SU-DHL-6 (cell line): ENCODE results near the gene SENP7.

ENCODE experiments used
- H2AFZ ChIP-seq: fragments of 200-600 bp; sonication (generic); 2 replicates; pipeline ENCODE4 v1.6.1; 2014; ENCODE audit warnings: low read depth, mild to moderate bottlenecking, moderate library complexity, mixed read lengths, antibody characterized with exemption, low read length; ENCODE audit not compliant: severe bottlenecking
- H3F3A ChIP-seq: fragments of 200-600 bp; shearing (Covaris generic); 2 replicates; pipeline ENCODE4 v1.6.0; 2016; ENCODE audit warnings: antibody characterized with exemption, mild to moderate bottlenecking; ENCODE audit not compliant: insufficient read depth
- H3K27ac ChIP-seq: fragments of 200-600 bp; sonication (generic); 2 replicates; pipeline ENCODE4 v1.5.1; 2016; ENCODE audit warnings: low read depth, mild to moderate bottlenecking, low read length, moderate library complexity, mixed read lengths
- H3K27me3 ChIP-seq: fragments of 200-600 bp; sonication (generic), shearing (Covaris generic); 2 replicates; pipeline ENCODE4 v1.6.0; 2014; ENCODE audit warnings: mild to moderate bottlenecking, low read length
- H3K36me3 ChIP-seq: fragments of 200-600 bp; sonication (generic); 2 replicates; pipeline ENCODE4 v1.6.1; 2014; ENCODE audit warnings: mild to moderate bottlenecking, low read length, mixed read lengths
- H3K4me2 ChIP-seq: fragments of 300-600, 200-600 bp; shearing (Covaris generic), sonication (generic); 2 replicates; pipeline ENCODE4 v1.6.0; 2014; ENCODE audit warnings: low read length, low read depth, mild to moderate bottlenecking; ENCODE audit not compliant: poor library complexity, severe bottlenecking
- H3K4me3 ChIP-seq: fragments of 200-600 bp; sonication (generic); 2 replicates; pipeline ENCODE4 v1.5.1; 2014; ENCODE audit warnings: antibody characterized with exemption, low read length, mild to moderate bottlenecking, mixed read lengths; ENCODE audit not compliant: insufficient read depth, poor library complexity, severe bottlenecking
- H3K79me2 ChIP-seq: fragments of 200-600 bp; sonication (generic); 2 replicates; pipeline ENCODE4 v1.6.1; 2014; ENCODE audit warnings: mild to moderate bottlenecking, low read length, moderate library complexity; ENCODE audit not compliant: insufficient read depth
- H3K9ac ChIP-seq: fragments of 200-600 bp; sonication (generic); 2 replicates; pipeline ENCODE4 v1.7.0; 2014; ENCODE audit warnings: mild to moderate bottlenecking, low read length
- H3K9me2 ChIP-seq: fragments of 200-600 bp; sonication (generic); replicated peaks from 2 replicates; pipeline ENCODE4 v1.6.1; 2014; ENCODE audit warnings: low read length; ENCODE audit not compliant: insufficient read depth
- H3K9me3 ChIP-seq: fragments of 200-600 bp; sonication (generic); 2 replicates; pipeline ENCODE4 v1.6.1; 2014; ENCODE audit warnings: low read length, mixed read lengths; ENCODE audit not compliant: insufficient read depth
- H4K20me1 ChIP-seq: fragments of 200-600 bp; sonication (generic); 2 replicates; pipeline ENCODE4 v1.6.1; 2014; ENCODE audit warnings: low read depth, mild to moderate bottlenecking, antibody characterized with exemption, low read length, moderate library complexity, mixed read lengths
- CTCF ChIP-seq: fragments of 200-600 bp; sonication (generic); IDR thresholded peaks from one replicate; pipeline ENCODE4 v1.5.1; 2017; ENCODE audit warnings: antibody characterized with exemption, mild to moderate bottlenecking, low read length, moderate library complexity; ENCODE audit not compliant: insufficient read depth, poor library complexity, severe bottlenecking
- EZH2phosphoT487 ChIP-seq: fragments of 200-600 bp; sonication (generic), shearing (Covaris generic); conservative IDR thresholded peaks from 2 replicates; pipeline ENCODE4 v1.6.1; 2018; ENCODE audit warnings: mild to moderate bottlenecking, antibody characterized with exemption, low read length, moderate library complexity, mixed read lengths

SENP7 gene

GRCh38 chr3:101433652-101434051 lies 79.4 kb downstream of the SENP7 start:
- H2AFZ ChIP-seq = no peak overlapping the region
- H3K27ac ChIP-seq = no peak overlapping the region
- H3K9me3 ChIP-seq = peaks cover 5% of the 10 kb centered on the region; the same call in 1 of the 2 replicates
- H3K27me3 ChIP-seq = no peaks in the 10 kb centered on the region
- no peak overlapping the region for H3K4me2 ChIP-seq
- H4K20me1 ChIP-seq = no peaks in the 10 kb centered on the region
- H3F3A ChIP-seq = no peaks in the 10 kb centered on the region; the same call in 1 of the 2 replicates
- TF ChIP-seq CTCF (no peak), EZH2phosphoT487 (no peak)
- no peaks in the 10 kb centered on the region for H3K9me2 ChIP-seq
- no peak overlapping the region for H3K9ac ChIP-seq
- no peak overlapping the region for H3K4me3 ChIP-seq
- H3K36me3 ChIP-seq = no peaks in the 10 kb centered on the region
- H3K79me2 ChIP-seq = peaks cover 11% of the 10 kb centered on the region; the same call in 1 of the 2 replicates

DNA sequence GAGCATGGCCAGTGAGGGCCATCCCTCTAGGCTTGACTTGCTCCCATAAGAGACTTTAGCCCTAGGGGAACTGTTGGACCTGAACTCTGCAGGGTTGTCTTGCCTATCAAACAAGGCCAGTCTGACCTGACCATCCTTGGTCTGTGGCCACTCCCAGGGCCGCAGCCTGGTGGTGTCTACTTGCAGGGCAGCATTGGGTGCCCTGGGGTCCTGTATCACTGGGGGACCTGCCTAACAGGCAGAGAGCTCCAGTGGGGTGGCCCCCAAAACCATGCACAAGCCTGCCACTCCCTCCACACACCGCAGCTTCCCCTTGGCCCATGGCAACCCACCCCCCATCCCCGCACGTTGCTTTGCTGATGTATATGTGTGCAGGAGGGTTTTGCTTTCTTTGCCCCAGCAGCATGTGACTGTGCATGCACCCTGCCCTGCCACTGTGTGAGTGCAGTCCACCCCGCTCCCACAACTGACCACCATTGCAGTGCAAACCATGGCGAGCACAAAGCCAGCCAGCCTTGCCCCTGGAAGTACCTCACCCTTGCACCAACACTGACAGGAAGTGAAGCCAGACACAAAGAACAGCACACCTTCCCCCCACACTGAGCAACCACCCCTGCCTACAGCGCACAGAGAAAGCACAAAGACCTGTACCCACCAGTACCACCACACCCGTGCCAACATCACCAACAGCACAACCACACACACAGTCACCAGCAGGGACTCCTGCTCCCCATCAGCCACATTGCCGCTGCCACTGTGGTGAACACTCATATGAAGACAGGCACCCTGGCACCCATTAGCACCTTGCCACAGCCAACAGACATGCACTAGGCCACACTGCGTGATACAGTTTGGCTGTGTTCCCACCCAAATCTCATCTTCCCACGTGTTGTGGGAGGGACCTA lies 88.8 kb downstream of the SENP7 start:
- Histone ChIP-seq H3K79me2 (no peaks in the 10 kb centered on the region), H3K9ac (no peak overlapping the region), H3F3A (no peaks in the 10 kb centered on the region), H3K9me2 (no peaks in the 10 kb centered on the region), H3K27ac (no peak overlapping the region), H3K9me3 (no peaks in the 10 kb centered on the region), H4K20me1 (no peaks in the 10 kb centered on the region), H3K36me3 (no peaks in the 10 kb centered on the region), H3K4me3 (no peak overlapping the region), H3K27me3 (no peaks in the 10 kb centered on the region), H2AFZ (no peak overlapping the region), H3K4me2 (no peak overlapping the region)
- TF ChIP-seq EZH2phosphoT487 = no peak
- TF ChIP-seq CTCF = no peak

DNA sequence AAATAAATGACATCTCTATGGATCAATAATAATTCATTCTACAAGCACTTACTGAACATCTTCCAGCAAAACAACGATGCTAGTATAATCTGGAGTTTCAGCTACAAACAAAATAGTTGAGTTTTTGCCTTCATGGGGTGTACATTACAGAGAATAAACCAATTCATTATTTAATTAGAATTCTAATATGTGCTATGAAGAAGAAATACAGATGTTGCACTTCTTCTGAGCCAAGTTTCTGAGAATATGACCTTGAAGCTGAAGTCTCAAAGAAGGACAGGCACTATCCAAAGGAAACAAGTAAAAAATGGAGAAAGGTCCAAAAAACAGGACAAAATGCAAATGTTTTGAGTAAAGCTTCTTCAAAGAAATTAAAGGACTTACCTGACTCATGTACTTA lies 94.2 kb downstream of the SENP7 start:
- Histone ChIP-seq H3K79me2 (no peaks in the 10 kb centered on the region), H3K4me2 (no peak overlapping the region), H3K9me2 (no peaks in the 10 kb centered on the region), H3K9me3 (no peaks in the 10 kb centered on the region), H2AFZ (no peak overlapping the region), H3K27me3 (no peaks in the 10 kb centered on the region), H3K4me3 (no peak overlapping the region), H3K36me3 (no peaks in the 10 kb centered on the region), H3F3A (no peaks in the 10 kb centered on the region), H4K20me1 (no peaks in the 10 kb centered on the region), H3K9ac (no peak overlapping the region), H3K27ac (no peak overlapping the region)
- TF ChIP-seq CTCF (no peak), EZH2phosphoT487 (no peak)
